ENCODE measurements around the gene CARD14.
A peak's percentile ranks its signal among the peaks of the same experiment; 100 is the strongest.
"Not testable (repeated sequence)": the region's sequence is repeated elsewhere in the genome, so short reads cannot be mapped to it uniquely, and the experiment has no call there.

CARD14 gene

GRCh38 chr17:80152081-80152702, 17.6 kb upstream of the CARD14 start:
- no peak overlapping the region for H3K27ac ChIP-seq (ENCODE audit: low read depth, low read length)
- no peak overlapping the region for H3K4me3 ChIP-seq (ENCODE audit: low read length)
- WGBS: 87% methylated on average over 11 of the region's 11 CpGs
- H3K4me1 ChIP-seq (ENCODE audit: insufficient read depth, low read length): peaks cover 15% of the 10 kb centered on the region; the same call in 1 of the 2 replicates
- no peak overlapping the region for H3K9ac ChIP-seq (ENCODE audit: low read depth, low read length)
- no peaks in the 10 kb centered on the region for H3K27me3 ChIP-seq (ENCODE audit: insufficient read depth, low read length)
- H3K9me3 ChIP-seq (ENCODE audit: insufficient read depth, low read depth, low read length): peaks cover 20% of the 10 kb centered on the region
- H3K36me3 ChIP-seq (ENCODE audit: insufficient read depth, low read length): no peaks in the 10 kb centered on the region

- Histone ChIP-seq H3K4me3 (ENCODE audit: low read length) (no peak overlapping the region), H3K36me3 (ENCODE audit: insufficient read depth, low read length) (no peaks in the 10 kb centered on the region), H3K4me1 (ENCODE audit: insufficient read depth, low read length) (peaks cover 15% of the 10 kb centered on the region; the same call in 1 of the 2 replicates), H3K27ac (ENCODE audit: low read depth, low read length) (no peak overlapping the region), H3K27me3 (ENCODE audit: insufficient read depth, low read length) (no peaks in the 10 kb centered on the region), H3K9ac (ENCODE audit: low read depth, low read length) (no peak overlapping the region), H3K9me3 (ENCODE audit: insufficient read depth, low read depth, low read length) (peaks cover 27% of the 10 kb centered on the region)
- 88% methylated on average over 3 of the region's 3 CpGs for WGBS
These were observed 16.8 kb upstream of the CARD14 start for GRCh38 chr17:80153004-80153403.

- WGBS: 27% methylated on average over 5 of the region's 5 CpGs
- peaks cover 22% of the 10 kb centered on the region; the same call in 1 of the 2 replicates for H3K4me1 ChIP-seq (ENCODE audit: insufficient read depth, low read length)
- H3K27me3 ChIP-seq (ENCODE audit: insufficient read depth, low read length): no peaks in the 10 kb centered on the region
- no peak overlapping the region for H3K9ac ChIP-seq (ENCODE audit: low read depth, low read length)
- peak overlapping the region; percentile 74; the same call in 1 of the 2 replicates for H3K27ac ChIP-seq (ENCODE audit: low read depth, low read length)
- H3K4me3 ChIP-seq (ENCODE audit: low read length): no peak overlapping the region
- no peaks in the 10 kb centered on the region for H3K36me3 ChIP-seq (ENCODE audit: insufficient read depth, low read length)
- peaks cover 29% of the 10 kb centered on the region for H3K9me3 ChIP-seq (ENCODE audit: insufficient read depth, low read depth, low read length)
These were observed 15.7 kb upstream of the CARD14 start for GRCh38 chr17:80154166-80154565.

GRCh38 chr17:80155600-80155999, 14.2 kb upstream of the CARD14 start:
- H3K27ac ChIP-seq (ENCODE audit: low read depth, low read length): peak overlapping the region; percentile 46; the same call in 1 of the 2 replicates
- H3K36me3 ChIP-seq (ENCODE audit: insufficient read depth, low read length); H3K27me3 ChIP-seq (ENCODE audit: insufficient read depth, low read length); H3K4me3 ChIP-seq (ENCODE audit: low read length); H3K9ac ChIP-seq (ENCODE audit: low read depth, low read length): not testable (repeated sequence)
- WGBS: 71% methylated on average over 2 of the region's 2 CpGs
- H3K4me1 ChIP-seq (ENCODE audit: insufficient read depth, low read length): peaks cover 35% of the 10 kb centered on the region
- peaks cover 29% of the 10 kb centered on the region for H3K9me3 ChIP-seq (ENCODE audit: insufficient read depth, low read depth, low read length)

DNA sequence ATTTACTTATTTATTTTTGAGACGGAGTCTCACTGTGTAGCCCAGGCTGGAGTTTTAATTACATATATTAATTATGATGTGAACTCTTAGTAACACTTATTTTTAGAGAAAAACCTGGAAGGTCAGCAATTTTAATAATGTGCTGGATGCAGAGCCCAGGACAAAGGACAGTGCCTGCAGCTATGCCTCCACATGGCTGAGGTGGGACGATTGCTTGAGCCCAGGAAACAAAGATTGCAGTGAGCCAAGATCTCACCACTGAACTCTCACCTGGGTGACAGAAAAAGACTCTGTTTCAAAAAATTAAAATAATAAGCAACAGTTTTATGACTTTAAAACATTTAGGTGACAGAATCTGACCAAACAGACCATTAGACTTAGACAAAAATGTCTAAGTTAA, 11.0 kb upstream of the CARD14 start:
- no peaks in the 10 kb centered on the region for H3K36me3 ChIP-seq (ENCODE audit: insufficient read depth, low read length)
- no peaks in the 10 kb centered on the region for H3K27me3 ChIP-seq (ENCODE audit: insufficient read depth, low read length)
- no peak overlapping the region for H3K9ac ChIP-seq (ENCODE audit: low read depth, low read length)
- H3K27ac ChIP-seq (ENCODE audit: low read depth, low read length): no peak overlapping the region
- no peak overlapping the region for H3K4me3 ChIP-seq (ENCODE audit: low read length)
- H3K4me1 ChIP-seq (ENCODE audit: insufficient read depth, low read length): peaks cover 31% of the 10 kb centered on the region
- peaks cover 29% of the 10 kb centered on the region for H3K9me3 ChIP-seq (ENCODE audit: insufficient read depth, low read depth, low read length)
- 53% methylated on average over 1 of the region's 2 CpGs for whole genome bisulfite sequencing

DNA sequence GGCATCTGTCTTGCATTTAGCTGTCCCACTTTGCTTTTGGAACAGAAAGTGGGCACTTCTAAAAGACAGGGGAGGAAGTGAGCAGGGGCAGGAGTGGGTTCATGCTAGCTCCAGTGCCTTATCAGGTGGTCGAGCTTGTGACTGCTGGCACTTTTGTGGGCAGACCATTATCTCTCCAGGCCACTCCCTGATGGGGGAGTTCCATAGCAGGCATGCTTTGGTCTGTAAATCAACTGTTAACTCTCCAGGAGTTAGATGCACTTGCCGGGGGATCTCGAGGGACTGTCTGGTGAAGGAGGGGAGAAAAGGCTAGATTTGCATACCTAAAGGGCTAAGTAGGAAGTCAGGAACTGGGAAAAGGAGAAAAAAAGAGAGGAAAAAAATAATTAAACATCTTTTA, 9.3 kb upstream of the CARD14 start:
- Histone ChIP-seq H3K4me3 (ENCODE audit: low read length) (peak overlapping the region; percentile 29), H3K27me3 (ENCODE audit: insufficient read depth, low read length) (no peaks in the 10 kb centered on the region), H3K4me1 (ENCODE audit: insufficient read depth, low read length) (peaks cover 31% of the 10 kb centered on the region), H3K36me3 (ENCODE audit: insufficient read depth, low read length) (no peaks in the 10 kb centered on the region), H3K9me3 (ENCODE audit: insufficient read depth, low read depth, low read length) (peaks cover 25% of the 10 kb centered on the region), H3K9ac (ENCODE audit: low read depth, low read length) (no peak overlapping the region), H3K27ac (ENCODE audit: low read depth, low read length) (peak overlapping the region; percentile 66; the same call in 1 of the 2 replicates)
- WGBS: 7% methylated on average over 3 of the region's 3 CpGs

- H3K9me3 ChIP-seq (ENCODE audit: insufficient read depth, low read depth, low read length): no peaks in the 10 kb centered on the region
- no peak overlapping the region for H3K27ac ChIP-seq (ENCODE audit: low read depth, low read length)
- H3K36me3 ChIP-seq (ENCODE audit: insufficient read depth, low read length): no peaks in the 10 kb centered on the region
- H3K4me1 ChIP-seq (ENCODE audit: insufficient read depth, low read length): peaks cover 31% of the 10 kb centered on the region
- no peaks in the 10 kb centered on the region for H3K27me3 ChIP-seq (ENCODE audit: insufficient read depth, low read length)
- no peak overlapping the region for H3K9ac ChIP-seq (ENCODE audit: low read depth, low read length)
- WGBS: 98% methylated on average over 4 of the region's 4 CpGs
- no peak overlapping the region for H3K4me3 ChIP-seq (ENCODE audit: low read length)
These were observed 6.5 kb upstream of the CARD14 start for GRCh38 chr17:80163336-80163735.

DNA sequence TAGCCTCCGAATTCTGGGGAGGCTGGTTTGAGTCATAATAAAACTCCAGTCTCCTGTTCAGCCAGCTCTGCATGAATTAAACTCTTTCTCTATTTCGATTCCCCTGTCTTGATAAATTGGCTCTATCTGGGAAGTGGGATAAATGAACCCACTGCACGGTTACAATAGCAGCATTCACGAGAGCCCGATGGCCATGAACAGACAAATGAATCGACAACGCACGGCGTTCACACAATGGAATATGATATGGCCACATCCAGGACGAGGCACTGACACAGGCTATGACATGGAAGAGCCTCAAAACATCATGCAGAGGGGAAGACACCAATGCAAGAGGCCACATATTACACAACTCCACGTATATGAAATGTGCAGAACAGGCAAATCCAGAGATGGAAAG, 5.6 kb upstream of the CARD14 start:
- WGBS: 86% methylated on average over 11 of the region's 11 CpGs

DNA sequence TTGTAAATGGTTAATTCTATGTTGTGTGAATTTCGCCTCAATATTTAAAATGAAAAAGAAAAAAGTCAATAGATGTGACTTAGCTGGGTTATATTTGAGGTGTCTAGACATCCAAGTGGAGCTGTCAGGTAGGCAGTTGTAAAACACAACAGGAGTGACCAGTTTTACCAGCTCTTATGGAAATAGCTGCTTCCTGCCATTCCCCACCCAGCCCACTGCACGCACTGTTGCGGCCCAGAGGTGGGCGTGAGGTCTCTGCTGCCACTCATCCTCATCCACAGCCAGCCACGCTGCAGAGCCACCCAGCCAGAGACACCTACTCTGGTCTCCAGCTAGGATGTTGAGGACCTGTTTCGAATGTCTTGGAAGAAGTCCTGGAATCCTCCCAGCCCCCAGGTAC, 3.4 kb upstream of the CARD14 start:
- Histone ChIP-seq H3K9ac (ENCODE audit: low read depth, low read length) (no peak overlapping the region), H3K27me3 (ENCODE audit: insufficient read depth, low read length) (no peaks in the 10 kb centered on the region), H3K36me3 (ENCODE audit: insufficient read depth, low read length) (no peaks in the 10 kb centered on the region), H3K27ac (ENCODE audit: low read depth, low read length) (no peak overlapping the region), H3K4me3 (ENCODE audit: low read length) (no peak overlapping the region), H3K4me1 (ENCODE audit: insufficient read depth, low read length) (0 out of 2 replicates have a peak, but pooled peaks cover 2% of the 10 kb centered on the region), H3K9me3 (ENCODE audit: insufficient read depth, low read depth, low read length) (no peaks in the 10 kb centered on the region)
- WGBS: 95% methylated on average over 6 of the region's 6 CpGs

More for the DNA sequence above, 5.6 kb upstream of the CARD14 start:
- Histone ChIP-seq H3K9ac (ENCODE audit: low read depth, low read length) (no peak overlapping the region), H3K27me3 (ENCODE audit: insufficient read depth, low read length) (no peaks in the 10 kb centered on the region), H3K27ac (ENCODE audit: low read depth, low read length) (no peak overlapping the region), H3K4me3 (ENCODE audit: low read length) (no peak overlapping the region), H3K9me3 (ENCODE audit: insufficient read depth, low read depth, low read length) (no peaks in the 10 kb centered on the region), H3K4me1 (ENCODE audit: insufficient read depth, low read length) (peaks cover 24% of the 10 kb centered on the region), H3K36me3 (ENCODE audit: insufficient read depth, low read length) (no peaks in the 10 kb centered on the region)

DNA sequence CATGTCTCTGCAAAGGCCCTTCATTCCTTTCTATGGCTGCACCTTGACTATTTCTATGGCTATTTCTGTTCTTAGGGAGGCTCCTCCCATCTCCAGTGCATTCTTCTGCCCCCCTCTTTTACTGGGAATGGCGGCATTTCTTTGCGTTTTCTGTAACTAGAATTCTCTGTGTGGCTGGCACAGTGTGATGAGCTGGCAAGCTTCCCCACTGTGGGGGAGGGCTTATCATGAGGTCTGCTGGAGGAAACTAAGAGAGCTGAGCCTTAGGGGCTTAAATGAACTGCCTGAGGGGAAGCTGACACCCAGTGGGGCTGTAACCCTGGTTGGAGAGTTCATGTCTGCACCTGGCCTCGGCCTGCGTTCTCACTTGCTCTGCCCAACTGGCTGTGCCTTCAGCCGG, 1.5 kb upstream of the CARD14 start:
- Histone ChIP-seq H3K9ac (ENCODE audit: low read depth, low read length) (no peak overlapping the region), H3K36me3 (ENCODE audit: insufficient read depth, low read length) (no peaks in the 10 kb centered on the region), H3K27me3 (ENCODE audit: insufficient read depth, low read length) (no peaks in the 10 kb centered on the region), H3K9me3 (ENCODE audit: insufficient read depth, low read depth, low read length) (no peaks in the 10 kb centered on the region), H3K27ac (ENCODE audit: low read depth, low read length) (no peak overlapping the region), H3K4me1 (ENCODE audit: insufficient read depth, low read length) (no peaks in the 10 kb centered on the region), H3K4me3 (ENCODE audit: low read length) (no peak overlapping the region)
- 85% methylated on average over 5 of the region's 5 CpGs for WGBS

GRCh38 chr17:80169107-80169506, 723 bp upstream of the CARD14 start:
- Histone ChIP-seq H3K9ac (ENCODE audit: low read depth, low read length) (no peak overlapping the region), H3K36me3 (ENCODE audit: insufficient read depth, low read length) (no peaks in the 10 kb centered on the region), H3K4me3 (ENCODE audit: low read length) (no peak overlapping the region), H3K27ac (ENCODE audit: low read depth, low read length) (no peak overlapping the region), H3K9me3 (ENCODE audit: insufficient read depth, low read depth, low read length) (no peaks in the 10 kb centered on the region), H3K4me1 (ENCODE audit: insufficient read depth, low read length) (no peaks in the 10 kb centered on the region), H3K27me3 (ENCODE audit: insufficient read depth, low read length) (no peaks in the 10 kb centered on the region)
- 92% methylated on average over 5 of the region's 5 CpGs for WGBS

- Histone ChIP-seq H3K36me3 (ENCODE audit: insufficient read depth, low read length) (no peaks in the 10 kb centered on the region), H3K27ac (ENCODE audit: low read depth, low read length) (no peak overlapping the region), H3K4me1 (ENCODE audit: insufficient read depth, low read length) (no peaks in the 10 kb centered on the region), H3K27me3 (ENCODE audit: insufficient read depth, low read length) (no peaks in the 10 kb centered on the region), H3K9ac (ENCODE audit: low read depth, low read length) (no peak overlapping the region), H3K4me3 (ENCODE audit: low read length) (no peak overlapping the region), H3K9me3 (ENCODE audit: insufficient read depth, low read depth, low read length) (no peaks in the 10 kb centered on the region)
- WGBS: 94% methylated on average over 7 of the region's 7 CpGs
These were observed 1.9 kb downstream of the CARD14 start for GRCh38 chr17:80171681-80172080.
